Stimulated activated CD8-positive, alpha-beta memory T cell treated with anti-CD3 and anti-CD28 coated beads, Interleukin-15, amount 100 ng/mL, for 48 hours (primary cell): Measurements from ENCODE around the gene NXT1.

Experiments
- DNase-seq, 2 donors: peaks; one replicate each; pipeline ENCODE4 v3.0.0-alpha.2; 2020; ENCODE audit warnings: low read depth in 2 of 2

The NXT1 gene

DNA sequence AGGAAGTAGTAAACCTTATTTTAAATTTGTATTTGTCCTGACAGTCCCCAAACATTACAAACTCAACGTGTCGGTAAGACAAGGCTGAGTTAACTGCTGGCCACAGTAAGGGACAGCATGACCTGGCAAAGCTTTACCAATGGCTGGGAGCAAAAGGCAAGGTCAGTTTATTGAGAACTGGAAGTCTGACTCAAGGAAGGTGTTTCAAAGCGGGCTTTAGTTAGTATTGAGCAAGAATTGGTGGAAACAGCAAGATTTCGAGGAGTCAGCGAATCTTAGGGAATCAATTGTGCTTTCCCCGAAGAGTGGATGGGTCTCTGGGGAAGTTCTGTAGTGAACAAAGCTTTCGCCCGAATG lies 10.5 kb downstream of the NXT1 start:
- DNase-seq: no peak

GRCh38 chr20:23361476-23362391 lies 11.1 kb downstream of the NXT1 start, which contains the start of gene GZF1:
Gene GZF1, plus strand, starts transcription at chr20:23362182. Its CDS starts 2,202 bp downstream, at chr20:23364384.
- peak; percentile 98 for DNase-seq

GRCh38 chr20:23362392-23363256 lies 12.0 kb downstream of the NXT1 start:
- DNase-seq: peak in 1 of 2 donors; percentile 19

- DNase-seq: no peak
Measured at GRCh38 chr20:23363257-23363649, 12.7 kb downstream of the NXT1 start.

GRCh38 chr20:23365390-23366165 lies 15.0 kb downstream of the NXT1 start:
- DNase-seq: no peak

DNA sequence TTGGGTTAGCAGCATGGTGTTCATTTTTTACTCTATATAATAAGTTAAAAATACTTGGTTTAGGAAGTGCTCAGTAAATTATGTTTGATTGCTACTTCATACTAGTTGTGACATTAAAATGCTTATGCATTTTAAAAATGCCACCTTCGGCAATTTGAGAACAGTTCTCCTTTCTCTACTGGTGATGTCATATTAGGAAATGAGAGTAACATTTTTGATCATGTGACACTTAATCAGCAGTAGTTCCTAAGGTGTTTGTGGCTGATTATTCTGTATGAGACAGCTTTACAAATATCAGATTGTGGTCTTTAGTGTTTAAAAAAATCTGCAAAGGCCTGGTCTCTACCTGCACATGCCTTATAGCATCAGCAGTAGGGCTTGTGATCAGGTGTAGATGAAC lies 15.8 kb downstream of the NXT1 start:
- DNase-seq: no peak

DNA sequence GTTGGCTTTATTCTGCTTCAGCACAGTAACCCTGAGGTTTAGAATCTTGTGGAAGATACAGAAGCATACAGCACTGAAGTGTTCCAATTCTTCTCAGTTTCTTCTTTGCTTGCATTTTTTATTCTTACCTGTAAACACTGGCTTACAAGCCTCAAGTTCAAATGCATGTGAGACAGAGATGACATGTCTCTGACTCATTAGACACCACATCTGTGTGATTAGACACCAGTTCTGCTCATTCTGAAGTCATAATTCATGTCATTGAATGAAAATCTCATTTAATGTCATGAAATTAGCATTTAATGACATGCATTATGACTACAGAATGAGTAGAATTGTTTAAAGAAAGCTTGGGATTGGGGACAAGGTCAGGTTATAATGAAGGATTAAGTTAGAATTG lies 17.2 kb downstream of the NXT1 start:
- DNase-seq: no peak

GRCh38 chr20:23368316-23369071 lies 17.9 kb downstream of the NXT1 start:
- DNase-seq: no peak

DNA sequence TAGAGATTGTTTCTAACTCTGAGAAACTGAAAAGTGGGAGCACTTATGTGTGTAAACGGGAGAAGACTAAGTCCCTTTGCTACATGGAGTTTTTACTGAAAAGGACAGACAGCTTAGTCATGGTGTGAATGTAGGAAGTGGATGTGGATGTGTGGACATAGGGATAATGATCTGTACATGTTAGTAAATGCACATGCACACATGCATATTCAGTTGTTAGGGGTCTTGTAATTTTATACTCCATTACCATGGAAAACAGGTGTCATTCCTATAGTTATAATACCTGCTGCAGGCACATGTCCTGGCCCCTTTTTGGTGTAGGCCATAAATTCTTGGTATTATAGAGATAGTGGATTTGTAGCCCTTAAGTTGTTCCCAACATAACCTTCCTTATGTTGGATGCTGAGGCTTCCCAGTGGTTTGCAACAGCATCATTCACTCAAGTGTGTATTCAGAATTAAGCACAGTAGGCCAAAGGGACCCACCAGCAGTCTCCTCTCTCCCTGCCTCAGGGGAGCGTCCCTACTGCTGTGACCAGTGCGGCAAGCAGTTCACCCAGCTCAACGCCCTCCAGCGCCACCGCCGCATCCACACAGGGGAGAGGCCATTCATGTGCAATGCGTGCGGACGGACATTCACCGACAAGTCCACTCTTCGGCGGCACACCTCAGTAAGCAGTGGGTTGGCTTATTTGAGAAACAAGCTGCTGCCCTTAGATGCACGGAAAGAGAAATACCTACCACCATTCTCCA lies 18.7 kb downstream of the NXT1 start:
- DNase-seq: no peak

DNA sequence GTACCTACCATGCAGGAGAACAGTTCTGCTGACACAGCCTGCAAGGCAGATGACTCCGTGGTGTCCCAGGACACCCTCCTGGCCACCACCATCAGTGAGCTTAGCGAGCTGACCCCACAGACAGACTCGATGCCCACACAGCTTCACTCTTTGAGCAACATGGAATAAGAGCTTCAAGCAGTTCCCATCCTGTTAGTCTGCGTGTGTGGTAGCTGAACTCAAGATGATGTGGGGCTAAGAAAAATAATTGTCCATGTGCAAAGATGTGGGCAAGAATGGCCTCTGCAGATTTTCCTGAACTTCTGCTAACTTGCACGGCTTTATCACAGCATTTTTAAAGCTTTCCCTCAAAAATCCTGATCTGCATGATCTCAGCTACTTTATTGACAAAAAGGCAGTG lies 19.7 kb downstream of the NXT1 start:
- no peak for DNase-seq

DNA sequence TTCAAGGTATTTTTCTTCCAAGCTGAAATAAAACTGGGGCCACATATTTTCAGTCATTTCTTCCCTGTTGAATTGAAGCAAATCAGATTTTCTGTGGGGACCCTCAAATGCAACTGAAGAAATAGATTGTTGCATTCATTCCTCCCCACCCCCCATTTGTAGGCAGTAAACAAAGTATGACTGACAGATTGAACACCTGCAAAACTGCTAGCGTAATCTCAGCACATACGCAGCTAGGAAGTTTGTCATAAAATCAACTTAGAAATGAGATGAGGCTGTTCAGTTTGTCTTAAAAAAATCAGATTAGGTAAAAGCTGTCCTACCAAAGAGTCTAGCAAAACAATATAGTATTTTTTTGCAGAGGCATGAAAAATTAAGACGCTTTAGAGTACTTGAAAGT lies 20.3 kb downstream of the NXT1 start:
- DNase-seq: no peak

GRCh38 chr20:23371496-23371895 lies 20.9 kb downstream of the NXT1 start:
- no peak for DNase-seq

- no peak for DNase-seq
Measured at GRCh38 chr20:23374441-23374840, 23.9 kb downstream of the NXT1 start.

DNA sequence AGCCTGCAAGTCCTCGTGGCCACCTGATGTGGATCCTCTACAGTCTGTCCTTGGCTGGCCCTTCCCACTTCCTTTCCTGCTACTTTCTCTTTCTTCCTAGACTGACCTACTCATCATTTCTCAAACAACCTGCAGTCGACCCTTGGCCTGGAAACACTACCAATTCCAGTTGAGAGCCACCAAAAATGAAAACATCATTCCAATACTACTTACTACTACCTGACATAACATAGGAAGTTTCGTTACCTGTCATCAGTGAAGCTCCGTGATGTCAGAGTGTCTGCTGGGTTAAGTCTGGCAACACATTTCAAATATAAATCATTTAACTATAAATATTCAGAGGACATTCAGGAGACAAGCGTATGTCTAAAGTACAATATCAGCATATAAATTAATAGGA lies 25.2 kb downstream of the NXT1 start:
- DNase-seq: no peak

- no peak for DNase-seq
Measured at GRCh38 chr20:23379772-23380171, 29.2 kb downstream of the NXT1 start.

DNA sequence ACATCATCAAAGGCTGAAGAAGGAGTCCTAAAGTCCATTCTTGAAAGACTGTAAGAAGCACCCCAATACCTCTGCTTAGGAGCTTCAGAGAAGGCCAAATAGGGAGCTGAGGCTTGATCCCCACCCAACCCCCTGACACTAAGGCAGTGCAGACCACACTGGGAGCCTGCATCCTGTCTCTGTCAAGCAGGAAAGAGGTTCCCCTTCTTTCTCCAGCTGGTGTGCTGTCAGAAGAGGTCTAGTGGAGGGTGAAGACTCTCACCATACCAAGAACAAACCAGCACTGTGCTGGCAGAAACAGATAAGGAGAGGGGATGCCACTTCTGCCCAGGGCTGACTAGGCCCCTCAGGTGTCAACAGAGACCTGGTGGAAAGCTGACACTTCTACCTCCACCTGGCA lies 31.3 kb downstream of the NXT1 start:
- no peak for DNase-seq

DNA sequence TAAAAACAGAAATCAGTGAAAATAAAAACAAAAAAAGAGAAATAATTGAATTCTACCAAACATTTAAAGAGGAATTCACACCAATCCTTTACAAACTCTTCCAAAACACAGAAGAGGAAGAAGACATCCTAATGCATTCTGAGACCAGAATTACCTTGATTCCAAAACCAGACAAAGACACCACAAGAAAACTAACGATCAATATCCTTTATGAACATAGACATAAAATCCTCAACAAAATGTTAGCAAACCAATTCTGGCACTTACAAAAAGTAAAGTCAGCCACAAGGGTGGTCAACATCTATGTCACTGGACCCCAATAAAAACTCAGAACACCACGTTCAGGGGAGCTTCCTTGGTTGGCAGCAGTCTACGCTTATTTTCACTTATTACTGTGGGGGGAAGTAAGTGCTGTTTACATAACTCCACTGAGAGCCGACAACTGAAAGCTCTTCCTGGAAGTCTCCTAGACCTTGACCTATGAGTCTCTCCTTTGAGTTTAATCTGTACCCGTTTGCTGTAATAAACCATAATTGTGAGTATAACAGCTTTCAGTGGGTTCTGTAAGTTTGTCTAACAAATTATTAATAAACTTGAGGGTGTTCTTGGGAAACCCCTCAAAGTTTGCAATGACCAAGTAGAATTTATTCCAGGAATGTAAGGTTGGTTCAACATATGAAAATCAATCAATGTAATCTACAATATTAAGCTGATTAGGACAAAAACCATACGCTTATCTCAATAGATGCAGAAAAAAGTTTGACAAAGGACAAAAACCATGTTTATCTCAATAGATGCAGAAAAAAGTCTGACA lies 35.9 kb downstream of the NXT1 start:
- DNase-seq: no peak

GRCh38 chr20:23387118-23387443 lies 36.5 kb downstream of the NXT1 start:
- DNase-seq: no peak

DNA sequence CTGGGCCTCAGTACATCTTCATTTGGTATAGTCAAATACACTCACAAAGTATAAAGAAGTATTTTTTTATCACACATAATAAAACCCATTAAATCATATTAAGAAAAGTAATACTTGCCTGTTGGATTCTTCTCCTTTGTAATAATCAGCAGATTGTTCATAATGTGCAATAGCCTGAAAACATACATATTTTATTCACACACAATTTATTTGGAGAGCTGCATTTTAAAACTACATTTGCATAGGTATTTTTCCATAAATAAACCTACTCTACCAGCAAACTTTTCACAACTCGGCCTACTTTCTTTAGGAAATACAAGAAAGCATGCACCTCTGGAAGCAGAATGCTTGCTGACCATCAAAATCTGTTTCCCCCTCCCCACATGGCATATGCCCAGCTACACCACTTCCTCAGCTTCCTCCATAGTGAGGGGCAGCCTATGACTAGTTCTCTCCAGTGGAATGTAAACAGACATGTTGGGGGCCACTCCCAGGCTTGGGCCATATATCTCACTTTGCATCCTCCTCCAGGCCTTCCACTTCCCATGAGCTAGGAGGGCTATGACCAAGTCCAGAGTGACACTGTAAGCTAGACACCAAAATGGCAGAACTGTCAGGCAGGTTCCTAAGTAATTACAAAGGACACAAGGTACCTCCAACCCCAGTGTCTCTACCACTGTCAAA lies 39.6 kb downstream of the NXT1 start:
- no peak for DNase-seq
